Fibroblast of lung (primary cell): ENCODE measurements around the gene MAPK8IP3. TPM values are rescaled to one million over a fixed set of nuclear protein-coding genes. Genes with fewer than 3 reads are reported as not detected.
"Not testable (repeated sequence)": the region's sequence is repeated elsewhere in the genome, so short reads cannot be mapped to it uniquely, and the experiment has no call there.

ENCODE experiments used
- DNase-seq, 2 donors: peaks; one replicate each; pipeline versions ENCODE4 v3.0.0 to v3.0.0-alpha.2; 2010; ENCODE audit warnings: low read depth in 2 of 2
- H2AFZ ChIP-seq: 2 replicates; pipeline ENCODE4 v1.5.1; 2012; ENCODE audit warnings: low read length, control low read depth, inconsistent platforms
- H3K27ac ChIP-seq: 2 replicates; pipeline ENCODE4 v1.5.1; 2011; ENCODE audit warnings: low read length, control low read depth; ENCODE audit not compliant: insufficient read depth
- H3K27me3 ChIP-seq: 2 replicates; pipeline ENCODE4 v1.5.1; 2011; ENCODE audit warnings: mild to moderate bottlenecking, low read length; ENCODE audit not compliant: control insufficient read depth, insufficient read depth
- H3K36me3 ChIP-seq: 2 replicates; pipeline ENCODE4 v1.5.1; 2011; ENCODE audit warnings: low read length; ENCODE audit not compliant: control insufficient read depth, insufficient read depth
- H3K4me1 ChIP-seq: 2 replicates; pipeline ENCODE4 v1.5.1; 2011; ENCODE audit warnings: low read length; ENCODE audit not compliant: control insufficient read depth, insufficient read depth; ENCODE audit errors: extremely low read depth
- H3K4me2 ChIP-seq: 2 replicates; pipeline ENCODE4 v1.5.1; 2011; ENCODE audit warnings: low read length, control low read depth; ENCODE audit not compliant: insufficient read depth; ENCODE audit errors: extremely low read depth
- H3K4me3 ChIP-seq, 4 experiments: fragments of 200-600 bp in 1 of 4; sonication (generic) in 1 of 4; replicated peaks in 1 of 4; 2 replicates each; pipeline ENCODE4 v1.5.1; 2011 to 2016; ENCODE audit warnings: low read length in 4 of 4, low read depth in 3 of 4, mild to moderate bottlenecking in 3 of 4, control low read depth in 2 of 4, inconsistent platforms in 1 of 4, mixed read lengths in 1 of 4; ENCODE audit not compliant: insufficient read depth in 1 of 4; ENCODE audit errors: control extremely low read depth in 1 of 4
- H3K79me2 ChIP-seq: 2 replicates; pipeline ENCODE4 v1.5.1; 2012; ENCODE audit warnings: mild to moderate bottlenecking, low read length, inconsistent platforms; ENCODE audit not compliant: control insufficient read depth, insufficient read depth
- H3K9ac ChIP-seq: 2 replicates; pipeline ENCODE4 v1.5.1; 2011; ENCODE audit warnings: mild to moderate bottlenecking, low read length, control low read depth; ENCODE audit not compliant: insufficient read depth
- H3K9me3 ChIP-seq: 2 replicates; pipeline ENCODE4 v1.5.1; 2012; ENCODE audit warnings: low read depth, low read length; ENCODE audit not compliant: control insufficient read depth, insufficient read depth
- H4K20me1 ChIP-seq: 2 replicates; pipeline ENCODE4 v1.5.1; 2011; ENCODE audit warnings: low read length; ENCODE audit not compliant: control insufficient read depth, insufficient read depth; ENCODE audit errors: extremely low read depth
- CTCF ChIP-seq, 2 donors: IDR thresholded peaks in 1 of 2; conservative IDR thresholded peaks in 1 of 2; 1 replicate in 1 of 2; 2 replicates in 1 of 2; pipeline ENCODE4 v1.5.1; 2011 to 2012; ENCODE audit warnings: low read length in 2 of 2, control low read depth in 1 of 2, inconsistent platforms in 1 of 2, low read depth in 1 of 2, mild to moderate bottlenecking in 1 of 2
- EZH2 ChIP-seq: IDR thresholded peaks from 2 replicates; pipeline ENCODE4 v1.5.1; 2012; ENCODE audit warnings: low read length, control low read depth, mild to moderate bottlenecking; ENCODE audit errors: missing control alignments
- polyA plus RNA-seq, 2 donors: library from polyadenylated mRNA; depleted of rRNA in 1 of 2; stranded (reverse) in 1 of 2; unstranded in 1 of 2; fragments of >200 nt; gene quantifications; 2 replicates each; pipeline ENCODE4 v1.2.1, GENCODE V29; 2011 to 2012; ENCODE audit warnings: missing spikeins in 1 of 2
- total RNA-seq: library from RNA; depleted of rRNA; stranded (reverse); fragments of >200 nt; gene quantifications from 2 replicates; pipeline ENCODE4 v1.2.1, GENCODE V29; 2014

Gene MAPK8IP3
- total and polyA plus RNA-seq, 2 donors (not counting 1 experiment from before 2014, with no cell fraction given), result 9.4 to 36.3 TPM

DNA sequence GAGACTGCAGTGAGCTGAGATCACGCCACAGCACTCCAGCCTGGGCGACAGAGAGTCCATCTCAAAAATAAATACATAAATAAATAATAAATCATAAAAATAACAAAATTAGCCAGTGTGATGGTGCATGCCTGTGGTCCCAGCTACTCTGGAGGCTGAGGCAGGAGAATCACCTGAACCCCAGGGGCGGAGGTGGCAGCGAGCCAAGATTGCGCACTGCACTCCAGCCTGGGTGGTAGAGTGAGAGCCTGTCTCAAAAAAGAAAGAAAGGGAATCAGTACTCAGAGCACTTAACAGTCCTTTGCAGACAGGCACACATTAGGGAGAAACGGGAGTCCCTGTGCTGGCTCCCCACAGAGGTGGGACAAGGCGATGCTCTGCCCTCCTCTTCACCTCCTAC is 25.1 kb downstream of the MAPK8IP3 start:
- Histone ChIP-seq H3K9ac (no peak overlapping the region), H2AFZ (no peak overlapping the region), H3K36me3 (peaks cover 35% of the 10 kb centered on the region), H3K4me3 (no peak overlapping the region), H3K9me3 (peaks cover 4% of the 10 kb centered on the region), H3K4me2 (no peak overlapping the region), H4K20me1 (no peaks in the 10 kb centered on the region), H3K27ac (no peak overlapping the region), H3K4me1 (no peaks in the 10 kb centered on the region), H3K27me3 (no peaks in the 10 kb centered on the region), H3K79me2 (peaks cover 8% of the 10 kb centered on the region)
- DNase-seq, result no peak
- no peak for TF ChIP-seq EZH2
- TF ChIP-seq CTCF (conservative IDR thresholded peaks at IDR 0.05 in 1 of 2, IDR thresholded peaks at IDR 0.05 in 1 of 2; ENCODE audit: low read depth in 1 of 2, low read length in 2 of 2), result no peak

GRCh38 chr16:1731603-1732002 is 25.6 kb downstream of the MAPK8IP3 start:
- Histone ChIP-seq H3K9me3 (peaks cover 4% of the 10 kb centered on the region), H3K4me1 (no peaks in the 10 kb centered on the region), H3K27me3 (no peaks in the 10 kb centered on the region), H3K36me3 (peaks cover 34% of the 10 kb centered on the region), H3K27ac (no peak overlapping the region), H3K79me2 (peaks cover 8% of the 10 kb centered on the region), H3K4me2 (no peak overlapping the region), H2AFZ (no peak overlapping the region), H3K4me3 (no peak overlapping the region), H3K9ac (no peak overlapping the region), H4K20me1 (no peaks in the 10 kb centered on the region)
- TF ChIP-seq CTCF (conservative IDR thresholded peaks at IDR 0.05 in 1 of 2, IDR thresholded peaks at IDR 0.05 in 1 of 2; ENCODE audit: low read depth in 1 of 2, low read length in 2 of 2), result no peak
- no peak for TF ChIP-seq EZH2
- no peak for DNase-seq

- no peak for DNase-seq
Measured at GRCh38 chr16:1732071-1732470, 26.1 kb downstream of the MAPK8IP3 start.

GRCh38 chr16:1732551-1732987 is 26.6 kb downstream of the MAPK8IP3 start:
- not testable (repeated sequence) for H3K27ac ChIP-seq, DNase-seq
- peaks cover 25% of the 10 kb centered on the region for H3K36me3 ChIP-seq

More at GRCh38 chr16:1732071-1732470, 26.1 kb downstream of the MAPK8IP3 start:
- Histone ChIP-seq H3K4me3 (no peak overlapping the region), H2AFZ (no peak overlapping the region), H3K79me2 (peaks cover 5% of the 10 kb centered on the region), H3K9me3 (peaks cover 4% of the 10 kb centered on the region), H3K9ac (no peak overlapping the region), H3K4me1 (no peaks in the 10 kb centered on the region), H4K20me1 (no peaks in the 10 kb centered on the region), H3K27ac (no peak overlapping the region), H3K4me2 (no peak overlapping the region), H3K27me3 (no peaks in the 10 kb centered on the region), H3K36me3 (peaks cover 30% of the 10 kb centered on the region)
- TF ChIP-seq CTCF (conservative IDR thresholded peaks at IDR 0.05 in 1 of 2, IDR thresholded peaks at IDR 0.05 in 1 of 2; ENCODE audit: low read depth in 1 of 2, low read length in 2 of 2) (no peak), EZH2 (no peak)

More at GRCh38 chr16:1732551-1732987, 26.6 kb downstream of the MAPK8IP3 start:
- H2AFZ ChIP-seq, H3K27me3 ChIP-seq, H3K9me3 ChIP-seq, H3K9ac ChIP-seq, H3K4me3 ChIP-seq, H3K79me2 ChIP-seq, H3K4me1 ChIP-seq, H3K4me2 ChIP-seq, H4K20me1 ChIP-seq: not testable (repeated sequence)
